ENCODE measurements around the gene TULP4. TPM values are rescaled to one million over a fixed set of nuclear protein-coding genes. Genes with fewer than 3 reads are reported as not detected.

Gene TULP4, protein sequence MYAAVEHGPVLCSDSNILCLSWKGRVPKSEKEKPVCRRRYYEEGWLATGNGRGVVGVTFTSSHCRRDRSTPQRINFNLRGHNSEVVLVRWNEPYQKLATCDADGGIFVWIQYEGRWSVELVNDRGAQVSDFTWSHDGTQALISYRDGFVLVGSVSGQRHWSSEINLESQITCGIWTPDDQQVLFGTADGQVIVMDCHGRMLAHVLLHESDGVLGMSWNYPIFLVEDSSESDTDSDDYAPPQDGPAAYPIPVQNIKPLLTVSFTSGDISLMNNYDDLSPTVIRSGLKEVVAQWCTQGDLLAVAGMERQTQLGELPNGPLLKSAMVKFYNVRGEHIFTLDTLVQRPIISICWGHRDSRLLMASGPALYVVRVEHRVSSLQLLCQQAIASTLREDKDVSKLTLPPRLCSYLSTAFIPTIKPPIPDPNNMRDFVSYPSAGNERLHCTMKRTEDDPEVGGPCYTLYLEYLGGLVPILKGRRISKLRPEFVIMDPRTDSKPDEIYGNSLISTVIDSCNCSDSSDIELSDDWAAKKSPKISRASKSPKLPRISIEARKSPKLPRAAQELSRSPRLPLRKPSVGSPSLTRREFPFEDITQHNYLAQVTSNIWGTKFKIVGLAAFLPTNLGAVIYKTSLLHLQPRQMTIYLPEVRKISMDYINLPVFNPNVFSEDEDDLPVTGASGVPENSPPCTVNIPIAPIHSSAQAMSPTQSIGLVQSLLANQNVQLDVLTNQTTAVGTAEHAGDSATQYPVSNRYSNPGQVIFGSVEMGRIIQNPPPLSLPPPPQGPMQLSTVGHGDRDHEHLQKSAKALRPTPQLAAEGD (N-terminal part only)
- total RNA-seq (2022) (84.3 and 105 TPM in 2 replicates), Bru-seq, nascent RNA (percentile 81 among the genes with signal in this experiment), BruChase-seq, experiment 1, labeled RNA remaining after a 6-hour chase (percentile 94 among the genes with signal in this experiment), BruChase-seq, experiment 2, labeled RNA remaining after a 2-hour chase (percentile 90 among the genes with signal in this experiment)
- long read RNA-seq, partial matches to known transcripts = 4 of 12 reads
- long read RNA-seq, other reads (novel, unspliced or antisense) = 8 of 12 reads

- DNase-seq = no peak
- Mint-ChIP-seq H3K27ac (ENCODE audit: unreplicated experiment) (no peak within 1 kb of the TSS), H3K4me3 (ENCODE audit: low read depth, unreplicated experiment) (no peak within 1 kb of the TSS), H3K27me3 (ENCODE audit: unreplicated experiment) (no peaks in the 10 kb centered on the region), H3K4me1 (ENCODE audit: low read depth, unreplicated experiment) (peaks cover 9% of the 10 kb centered on the region), H3K9me3 (ENCODE audit: low read depth, unreplicated experiment) (no peaks in the 10 kb centered on the region), H3K36me3 (ENCODE audit: insufficient read depth, unreplicated experiment) (peaks cover 18% of the 10 kb centered on the region)
- TSS peak; percentile 68 for BruUV-seq (replicated peaks)
- CTCF ChIA-PET = no interaction called here
- no peak for TF ChIP-seq CTCF (IDR thresholded peaks at IDR 0.05; ENCODE audit: unreplicated experiment)
- intact Hi-C loops (cut with micrococcal nuclease; ENCODE audit: unreplicated experiment) = no loop called here
Measured at GRCh38 chr6:158312165-158312564, at the start of gene TULP4. TSS of gene TULP4 (plus strand) at chr6:158312465. CDS start at chr6:158314017, 1,552 bp downstream.

- no peaks in the 10 kb centered on the region for H3K27me3 Mint-ChIP-seq (ENCODE audit: unreplicated experiment)
- no peak overlapping the region for H3K4me3 Mint-ChIP-seq (ENCODE audit: low read depth, unreplicated experiment)
- H3K27ac Mint-ChIP-seq (ENCODE audit: unreplicated experiment) = no peak overlapping the region
- no peaks in the 10 kb centered on the region for H3K9me3 Mint-ChIP-seq (ENCODE audit: low read depth, unreplicated experiment)
- H3K4me1 Mint-ChIP-seq (ENCODE audit: low read depth, unreplicated experiment) = no peaks in the 10 kb centered on the region
- TF ChIP-seq CTCF (IDR thresholded peaks at IDR 0.05; ENCODE audit: unreplicated experiment) = no peak
- no peak for DNase-seq
- CTCF ChIA-PET = no interaction called here
- intact Hi-C loops (cut with micrococcal nuclease; ENCODE audit: unreplicated experiment) = no loop called here
- no peaks in the 10 kb centered on the region for H3K36me3 Mint-ChIP-seq (ENCODE audit: insufficient read depth, unreplicated experiment)
- BruUV-seq (replicated peaks) = no TSS peak
Measured at GRCh38 chr6:158262755-158263154, 49.5 kb upstream of the TULP4 start.

- no TSS peak for BruUV-seq (replicated peaks)
- no peak for TF ChIP-seq CTCF (IDR thresholded peaks at IDR 0.05; ENCODE audit: unreplicated experiment)
- no peaks in the 10 kb centered on the region for H3K36me3 Mint-ChIP-seq (ENCODE audit: insufficient read depth, unreplicated experiment)
- no peaks in the 10 kb centered on the region for H3K9me3 Mint-ChIP-seq (ENCODE audit: low read depth, unreplicated experiment)
- intact Hi-C loops (cut with micrococcal nuclease; ENCODE audit: unreplicated experiment) = no loop called here
- DNase-seq = no peak
- CTCF ChIA-PET = no interaction called here
- H3K27ac Mint-ChIP-seq (ENCODE audit: unreplicated experiment) = no peak overlapping the region
- H3K4me3 Mint-ChIP-seq (ENCODE audit: low read depth, unreplicated experiment) = no peak overlapping the region
- no peaks in the 10 kb centered on the region for H3K27me3 Mint-ChIP-seq (ENCODE audit: unreplicated experiment)
- no peaks in the 10 kb centered on the region for H3K4me1 Mint-ChIP-seq (ENCODE audit: low read depth, unreplicated experiment)
Measured at GRCh38 chr6:158264180-158264579, 48.1 kb upstream of the TULP4 start.

DNA sequence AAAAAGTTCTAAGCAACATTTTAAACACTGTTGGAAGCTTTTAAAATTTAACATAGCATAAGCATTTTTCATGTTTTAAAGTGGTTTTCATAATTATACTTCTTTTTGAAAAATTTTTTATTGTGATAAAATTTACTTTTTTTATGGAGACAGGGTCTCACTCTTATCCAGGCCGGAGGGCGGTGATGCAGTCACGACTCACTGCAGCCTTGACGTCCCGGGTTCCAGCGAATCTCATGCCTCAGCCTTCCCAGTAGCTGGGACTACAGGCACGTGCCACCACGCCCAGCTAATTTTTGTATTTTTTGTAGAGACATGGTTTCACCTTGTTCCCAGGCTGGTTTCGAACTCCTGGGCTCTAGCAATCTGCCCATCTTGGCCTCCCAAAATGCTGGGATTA is 46.1 kb upstream of the TULP4 start:
- Mint-ChIP-seq H3K27ac (ENCODE audit: unreplicated experiment) (no peak overlapping the region), H3K9me3 (ENCODE audit: low read depth, unreplicated experiment) (no peaks in the 10 kb centered on the region), H3K4me1 (ENCODE audit: low read depth, unreplicated experiment) (no peaks in the 10 kb centered on the region), H3K27me3 (ENCODE audit: unreplicated experiment) (no peaks in the 10 kb centered on the region), H3K4me3 (ENCODE audit: low read depth, unreplicated experiment) (no peak overlapping the region), H3K36me3 (ENCODE audit: insufficient read depth, unreplicated experiment) (no peaks in the 10 kb centered on the region)
- no peak for TF ChIP-seq CTCF (IDR thresholded peaks at IDR 0.05; ENCODE audit: unreplicated experiment)
- DNase-seq = no peak
- intact Hi-C loops (cut with micrococcal nuclease; ENCODE audit: unreplicated experiment) = no loop called here
- BruUV-seq (replicated peaks) = no TSS peak
- CTCF ChIA-PET = interaction anchor here (0.7 kb wide), 1 partner anchor 27 kb away, joined by 3 read pairs; no protein-coding TSS in a partner anchor
